Measurements from ENCODE around the gene SDF2L1.
"Not testable (repeated sequence)": the region's sequence is repeated elsewhere in the genome, so short reads cannot be mapped to it uniquely, and the experiment has no call there.

Gene SDF2L1

DNA sequence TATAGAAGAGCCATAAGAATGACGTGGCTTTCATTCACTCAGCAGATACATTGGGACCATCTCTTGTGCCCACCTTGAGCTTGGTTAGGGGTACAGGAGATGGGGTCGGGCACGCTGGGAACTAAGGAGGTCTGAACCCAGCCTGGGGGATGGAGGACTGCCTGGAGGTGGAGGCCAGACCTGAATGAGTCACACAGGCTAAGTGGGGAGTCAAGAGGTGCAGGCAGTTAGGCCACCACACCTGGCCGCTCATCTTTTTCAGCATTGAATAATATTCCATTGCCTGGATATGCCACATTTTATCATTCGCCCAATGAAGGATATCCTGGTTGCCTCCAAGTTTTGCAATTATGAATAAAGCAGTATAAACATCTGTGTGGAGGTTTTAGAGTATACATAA is 19.9 kb downstream of the SDF2L1 start:
- no peak for DNase-seq (ENCODE audit: low read depth)

DNA sequence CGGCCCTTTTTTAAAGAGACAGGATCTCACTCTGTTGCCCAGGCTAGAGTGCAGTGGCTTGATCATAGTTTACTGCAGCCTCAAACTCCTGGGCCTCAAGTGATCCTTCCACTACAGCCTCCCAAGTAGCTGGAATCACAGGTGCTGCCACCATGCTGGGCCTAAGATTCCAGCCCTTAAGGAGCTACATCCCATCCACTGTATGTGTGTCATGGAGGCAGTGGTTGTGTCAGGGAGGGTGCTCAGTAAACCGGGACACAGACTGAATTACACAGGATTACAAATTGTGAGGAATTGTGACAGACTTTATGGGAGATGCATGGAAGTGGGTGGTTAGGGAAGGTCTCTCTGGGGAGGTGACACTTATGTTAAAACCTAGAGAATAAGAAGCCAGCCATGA is 21.6 kb downstream of the SDF2L1 start:
- DNase-seq (ENCODE audit: low read depth) = no peak

DNA sequence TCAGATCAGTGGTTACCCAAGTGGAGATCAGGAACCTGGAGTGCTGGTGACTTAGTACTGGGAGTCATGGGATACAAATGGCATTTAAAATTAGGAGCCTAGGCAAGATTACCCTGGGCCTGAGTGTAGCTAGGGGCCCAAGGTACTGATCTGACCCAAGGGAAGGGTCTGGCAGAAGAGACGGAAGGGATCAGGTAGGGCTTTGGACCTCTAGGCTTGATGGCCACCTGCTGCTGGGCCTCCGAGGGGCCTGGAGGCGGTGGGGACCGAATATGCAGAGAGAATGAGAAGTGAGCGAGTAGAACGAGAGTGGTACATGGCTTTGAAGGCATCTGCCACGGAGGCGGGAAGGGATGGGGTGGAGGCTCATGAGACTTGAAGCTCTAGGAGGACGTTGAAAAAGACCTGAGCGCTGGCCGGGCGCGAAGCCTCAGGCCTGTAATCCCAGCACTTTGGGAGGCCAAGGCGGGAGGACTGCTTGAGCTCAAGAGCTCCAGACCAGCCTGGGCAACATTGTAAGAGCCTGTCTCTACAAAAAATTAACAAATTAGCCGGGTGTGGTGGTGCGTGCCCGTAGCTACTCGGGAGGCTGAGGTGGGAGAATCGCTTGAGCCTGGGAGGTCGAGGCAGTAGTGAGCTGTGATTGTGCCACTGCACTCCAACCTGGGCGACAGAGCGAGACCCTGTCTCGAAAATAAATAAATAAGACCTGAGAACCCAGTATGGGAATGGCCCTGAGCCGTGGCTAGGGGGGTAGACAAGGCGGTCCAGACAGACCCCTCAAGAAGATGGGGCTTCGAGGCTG is 23.1 kb downstream of the SDF2L1 start:
- DNase-seq (ENCODE audit: low read depth) = no peak

DNA sequence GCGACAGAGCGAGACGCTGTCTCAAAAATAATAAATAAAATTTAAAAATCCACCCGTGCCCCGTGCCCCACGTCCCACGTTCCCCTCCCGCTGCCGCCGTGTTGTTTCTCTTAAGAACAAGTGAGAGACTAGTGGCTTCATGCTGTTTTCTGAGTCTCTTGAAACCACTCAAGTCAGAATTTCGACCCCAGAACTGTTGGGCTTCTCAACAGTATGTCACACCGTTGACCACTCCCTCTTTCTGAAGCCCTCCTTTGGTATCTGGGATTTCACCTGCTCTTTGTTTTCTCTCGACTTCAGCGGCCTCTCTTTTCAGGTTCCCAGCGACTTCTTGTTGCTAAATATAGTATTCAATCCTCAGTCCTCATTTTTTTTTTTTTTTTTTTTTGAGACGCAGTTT is 24.7 kb downstream of the SDF2L1 start:
- no peak for DNase-seq (ENCODE audit: low read depth)

DNA sequence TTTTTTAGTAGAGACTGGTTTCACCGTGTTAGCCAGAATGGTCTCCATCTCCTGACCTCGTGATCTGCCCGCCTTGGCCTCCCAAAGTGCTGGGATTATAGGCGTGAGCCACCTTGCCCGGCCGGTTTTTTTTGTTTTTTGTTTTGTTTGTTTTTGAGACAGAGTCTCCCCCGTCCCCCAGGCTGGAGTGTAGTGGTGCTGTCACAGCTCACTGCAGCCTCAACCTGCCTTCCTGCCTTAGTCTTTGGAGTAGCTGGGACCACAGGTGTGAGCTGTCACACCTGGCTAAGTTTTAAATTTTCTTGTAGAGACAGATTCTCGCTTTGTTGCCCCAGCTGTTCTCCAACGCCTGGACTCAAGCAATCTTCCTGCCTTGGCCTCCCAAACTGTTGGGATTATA is 26.9 kb downstream of the SDF2L1 start:
- DNase-seq (ENCODE audit: low read depth) = no peak

DNA sequence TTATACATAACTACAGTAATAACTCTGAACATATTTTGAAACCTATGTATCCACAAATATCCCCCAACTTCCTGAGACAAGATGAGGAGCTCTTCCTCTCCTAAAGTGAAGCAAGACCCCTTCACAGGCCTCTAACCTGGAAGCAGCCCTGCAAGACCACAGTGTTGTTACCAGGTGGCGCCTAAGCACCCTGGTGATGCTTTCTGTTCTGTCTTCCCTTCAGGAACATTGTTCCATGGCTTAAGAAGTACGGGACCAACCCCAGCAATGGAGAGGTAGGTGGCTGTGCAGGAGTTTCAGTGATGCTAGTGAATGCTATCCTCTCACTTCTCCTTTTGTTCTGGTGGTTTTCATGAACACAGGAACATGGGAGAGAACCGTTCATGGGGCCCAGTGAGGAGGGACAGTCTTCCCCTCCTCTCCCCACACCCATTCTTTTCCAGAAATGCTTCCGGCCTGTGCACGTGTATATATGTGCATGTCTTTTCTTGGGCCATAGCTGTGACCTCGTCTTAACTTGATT is 30.1 kb downstream of the SDF2L1 start:
- no peak for DNase-seq (ENCODE audit: low read depth)

DNA sequence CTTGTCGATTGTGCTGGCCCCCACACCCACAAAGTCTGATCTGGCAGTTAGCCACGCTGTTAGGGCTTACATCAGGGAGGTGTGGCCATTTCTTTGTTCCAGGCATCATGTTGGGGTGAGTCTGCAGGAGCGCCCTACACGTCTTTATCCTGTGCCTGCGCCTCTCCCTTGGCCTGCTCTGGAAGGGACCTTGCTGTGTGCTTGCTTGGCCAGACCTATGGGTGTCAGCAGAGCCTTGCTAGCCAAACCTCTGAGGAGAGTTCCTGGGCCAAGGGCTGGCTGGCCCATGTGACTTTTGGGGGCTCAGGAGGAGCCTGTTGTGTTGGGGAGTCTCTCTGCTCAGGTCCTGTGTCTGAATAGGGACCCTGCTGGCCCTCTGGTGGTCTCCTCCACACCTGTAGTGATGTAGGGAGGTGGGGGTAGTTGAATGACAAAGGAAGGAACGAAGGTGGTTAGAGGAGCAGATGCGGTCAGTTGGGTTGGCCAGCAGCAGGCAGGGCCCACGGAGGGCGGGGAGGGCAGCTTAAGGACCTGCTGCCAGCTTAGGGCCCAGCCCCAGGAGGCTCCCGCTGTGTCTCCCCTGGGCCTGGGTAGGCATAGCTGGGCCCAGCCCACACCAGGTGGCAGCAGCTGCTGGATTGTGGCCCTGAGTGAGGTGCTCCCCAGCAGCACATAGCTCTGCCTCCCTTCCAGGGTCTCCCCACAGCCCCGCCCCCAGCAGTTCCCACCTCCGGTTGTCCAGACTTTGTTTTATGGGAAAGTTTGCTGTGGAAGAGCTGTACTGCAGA is 31.6 kb downstream of the SDF2L1 start:
- DNase-seq (ENCODE audit: low read depth) = no peak

DNA sequence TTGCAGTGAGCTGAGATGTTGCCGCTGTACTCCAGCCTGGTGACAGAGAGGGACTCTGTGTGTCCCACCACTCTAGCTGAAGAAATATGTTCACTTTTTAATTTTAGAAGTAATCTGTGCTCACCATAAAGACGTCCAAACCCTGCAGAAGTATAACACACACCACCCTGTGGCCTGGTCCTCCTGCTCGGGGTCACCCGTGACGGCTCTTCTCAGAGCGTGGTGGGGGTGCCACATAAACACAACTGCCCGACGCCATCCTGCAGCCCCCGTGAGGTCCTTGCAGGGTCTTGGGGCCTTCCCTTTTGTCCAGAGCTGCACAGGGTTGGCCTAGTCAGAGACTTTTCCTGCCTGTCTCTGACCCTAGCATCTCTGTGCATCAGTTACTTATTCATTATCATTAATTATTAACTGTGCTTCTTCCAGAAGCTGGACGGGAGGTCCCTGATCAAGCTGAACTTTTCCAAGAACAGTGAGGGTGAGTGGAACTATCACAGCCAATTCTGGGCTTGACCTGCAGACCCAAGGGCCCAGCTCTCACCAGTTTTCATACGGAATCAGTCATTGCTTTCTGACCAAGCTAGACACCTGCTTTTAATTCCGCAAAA is 32.6 kb downstream of the SDF2L1 start:
- no peak for DNase-seq (ENCODE audit: low read depth)

DNA sequence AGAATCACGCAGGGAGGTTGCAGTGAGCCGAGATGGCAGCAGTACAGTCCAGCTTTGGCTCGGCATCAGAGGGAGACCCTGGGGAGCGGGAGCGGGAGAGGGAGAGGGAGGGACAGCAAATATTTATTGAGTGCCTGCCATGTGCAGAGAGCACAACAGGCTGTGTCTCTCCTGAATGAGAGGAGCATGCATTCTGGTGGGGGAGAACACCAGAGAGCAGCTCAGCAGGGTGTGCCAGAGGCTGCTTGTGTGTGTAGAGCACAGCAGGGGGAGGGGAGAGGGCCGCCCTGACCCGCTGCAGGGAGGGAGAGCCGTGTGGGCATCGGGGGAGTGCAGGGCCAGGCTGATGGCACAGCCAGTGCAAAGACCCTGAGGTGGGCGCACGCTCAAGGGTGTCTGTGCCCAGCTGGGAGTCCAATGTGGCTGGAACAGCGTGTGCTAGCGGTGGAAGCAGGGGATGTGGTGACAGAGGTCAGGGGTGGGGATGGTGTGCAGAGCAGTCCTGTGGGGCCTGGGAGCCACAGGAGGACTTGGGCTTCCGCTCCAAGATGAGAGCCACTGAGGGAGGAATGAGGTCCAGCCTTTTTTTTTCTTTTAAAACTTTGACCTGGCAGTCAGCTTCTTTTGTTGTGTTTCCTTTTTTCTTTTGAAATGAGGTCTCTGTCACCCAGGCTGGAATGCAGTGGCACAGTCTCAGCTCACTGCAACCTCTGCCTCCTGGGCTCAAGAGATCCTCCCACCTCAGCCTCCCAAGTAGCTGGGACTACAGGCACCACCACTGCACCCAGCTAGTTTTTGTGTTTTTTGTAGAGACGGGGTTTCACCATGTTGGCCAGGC is 35.7 kb downstream of the SDF2L1 start:
- DNase-seq (ENCODE audit: low read depth) = no peak

DNA sequence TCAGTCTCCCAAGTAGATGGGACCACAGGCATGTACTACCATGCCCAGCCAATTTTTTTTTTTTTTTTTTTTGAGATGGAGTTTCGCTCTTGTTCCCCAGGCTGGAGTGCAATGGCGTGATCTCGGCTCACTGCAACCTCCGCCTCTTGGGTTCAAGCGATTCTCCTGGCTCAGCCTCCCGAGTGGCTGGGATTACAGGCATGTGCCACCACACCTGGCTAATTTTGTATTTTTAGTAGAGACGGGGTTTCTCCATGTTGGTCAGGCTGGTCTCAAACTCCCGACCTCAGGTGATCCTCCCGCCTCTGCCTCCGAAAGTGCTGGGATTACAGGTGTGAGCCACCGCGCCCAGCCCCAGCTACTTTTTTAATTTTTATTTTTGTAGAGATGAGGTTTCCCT is 36.7 kb downstream of the SDF2L1 start:
- DNase-seq (ENCODE audit: low read depth) = not testable (repeated sequence)

DNA sequence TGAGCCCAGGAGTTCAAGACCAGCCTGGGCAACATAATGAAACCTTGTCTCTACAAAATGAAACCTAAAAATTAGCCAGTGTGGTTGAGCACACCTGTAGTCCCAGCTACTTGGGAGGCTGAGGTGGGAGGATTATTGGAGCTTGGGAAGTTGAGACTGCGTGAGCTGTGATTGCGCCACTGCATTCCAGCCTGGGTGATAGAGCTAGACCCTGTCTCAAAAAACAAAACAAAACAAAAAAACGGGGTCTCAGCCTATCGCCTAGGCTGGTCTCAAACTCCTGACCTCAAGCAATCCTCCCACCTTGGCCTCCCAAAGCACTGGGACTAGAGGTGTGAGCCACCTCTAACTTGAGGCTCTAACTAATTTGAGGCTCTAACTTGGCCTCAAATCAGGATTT is 37.3 kb downstream of the SDF2L1 start:
- DNase-seq (ENCODE audit: low read depth) = no peak

DNA sequence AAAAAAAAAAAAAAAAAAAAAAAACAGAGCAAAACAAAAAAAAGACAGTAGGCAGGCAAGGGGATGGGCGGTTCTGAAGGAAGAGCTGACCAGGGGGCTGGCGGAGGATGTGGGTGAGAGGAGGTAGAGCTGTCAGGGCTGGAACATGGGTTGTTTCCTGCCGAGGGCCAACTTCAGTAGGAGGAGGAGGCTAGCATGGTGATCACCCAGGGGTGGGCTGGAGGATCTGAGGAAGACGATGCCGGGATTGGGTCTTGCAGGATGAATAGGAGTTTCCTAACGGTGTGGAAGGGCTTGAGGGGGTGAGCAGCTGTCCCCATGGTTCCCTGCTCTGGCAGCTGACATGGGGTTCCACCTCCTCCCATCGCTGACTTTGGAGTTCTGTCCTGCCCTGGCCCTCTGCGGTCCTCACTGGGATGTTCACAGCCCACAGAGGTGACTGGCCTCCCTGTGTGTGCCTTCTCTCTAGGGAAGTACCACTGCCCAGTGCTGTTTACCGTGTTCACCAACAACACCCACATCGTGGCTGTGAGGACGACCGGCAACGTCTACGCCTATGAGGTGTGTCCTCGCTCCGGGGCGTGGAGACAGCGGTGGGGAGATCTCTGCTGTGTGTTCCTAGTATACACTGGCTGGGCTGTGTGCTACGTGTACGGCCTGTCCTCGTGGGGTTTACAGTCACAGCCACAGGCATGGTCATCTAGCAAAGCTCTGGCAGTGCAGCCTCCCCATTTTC is 38.9 kb downstream of the SDF2L1 start:
- no peak for DNase-seq (ENCODE audit: low read depth)

DNA sequence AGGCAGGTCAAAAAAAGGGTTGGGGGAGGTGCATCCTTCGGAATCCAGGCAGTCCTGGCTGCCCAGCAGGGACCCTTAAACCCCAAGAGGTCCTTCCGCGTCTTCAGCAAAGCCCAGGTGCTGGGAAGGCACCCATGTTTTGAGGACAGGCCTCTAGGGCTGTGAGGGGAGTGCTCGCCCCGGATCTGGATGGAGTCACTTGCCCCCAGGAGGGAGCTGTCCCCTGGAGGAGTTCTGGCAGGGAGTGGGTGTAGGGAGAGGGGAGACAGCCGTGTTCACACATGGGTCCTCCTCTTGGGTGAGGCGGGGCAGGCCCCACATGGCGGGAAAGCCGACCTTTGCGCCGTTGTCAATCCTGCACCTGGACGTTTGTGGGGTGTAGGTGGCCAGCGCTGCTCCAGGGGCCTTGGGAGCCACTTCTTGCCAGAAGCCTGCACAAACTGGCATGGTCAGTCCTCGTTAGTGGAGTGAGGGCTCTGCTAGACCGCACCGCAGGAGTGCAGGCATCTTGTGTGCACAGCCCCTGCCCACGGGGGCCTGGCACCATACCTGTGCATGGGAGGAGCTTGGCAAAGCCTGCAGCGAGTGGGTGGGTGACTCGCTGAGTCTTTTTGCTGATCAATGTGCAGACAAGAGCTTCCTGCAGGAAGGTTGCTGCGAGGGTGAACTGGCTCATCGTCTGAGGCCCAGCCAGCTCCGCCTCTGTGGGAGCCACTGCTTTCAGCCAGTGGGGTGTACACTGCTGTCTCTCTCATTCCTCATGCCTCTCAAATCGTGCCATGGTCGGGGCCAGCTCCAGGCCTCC is 39.7 kb downstream of the SDF2L1 start:
- no peak for DNase-seq (ENCODE audit: low read depth)

DNA sequence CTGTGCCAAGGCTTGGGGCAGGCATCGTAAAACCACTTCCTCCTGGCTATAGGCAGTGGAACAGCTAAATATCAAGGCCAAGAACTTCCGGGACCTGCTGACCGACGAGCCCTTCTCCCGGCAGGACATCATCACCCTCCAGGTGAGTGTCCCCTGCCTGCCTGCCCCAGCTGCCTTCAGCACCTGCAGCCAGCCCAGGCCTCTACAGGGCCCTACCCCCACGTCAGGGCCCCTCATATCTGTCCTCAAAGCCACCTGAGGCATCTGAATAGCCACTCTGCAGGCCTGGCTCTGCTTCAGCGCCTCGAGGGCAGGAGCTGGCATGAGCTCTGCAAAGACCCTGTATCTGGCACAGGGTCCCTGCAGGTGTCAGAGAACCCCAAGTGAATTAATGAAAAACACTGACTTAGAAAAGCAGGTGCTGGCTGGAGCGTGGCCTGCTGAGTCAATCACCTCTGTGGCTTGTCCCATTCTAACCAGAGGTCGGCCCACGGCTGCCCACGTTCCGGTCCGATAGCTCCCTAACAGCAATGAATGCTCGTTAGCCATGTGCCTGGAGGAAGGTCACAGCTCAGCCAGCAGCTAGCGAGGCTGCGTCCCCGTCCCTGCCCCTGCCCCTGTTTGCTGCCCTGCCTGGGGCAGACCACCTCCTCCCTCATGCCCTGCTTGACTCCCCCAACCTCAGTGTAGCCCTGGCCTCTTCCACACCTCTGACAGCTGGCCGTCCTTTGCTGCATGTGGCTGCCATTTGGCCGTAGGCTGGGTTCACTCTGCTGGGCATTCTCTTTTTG is 40.5 kb downstream of the SDF2L1 start:
- no peak for DNase-seq (ENCODE audit: low read depth)

DNA sequence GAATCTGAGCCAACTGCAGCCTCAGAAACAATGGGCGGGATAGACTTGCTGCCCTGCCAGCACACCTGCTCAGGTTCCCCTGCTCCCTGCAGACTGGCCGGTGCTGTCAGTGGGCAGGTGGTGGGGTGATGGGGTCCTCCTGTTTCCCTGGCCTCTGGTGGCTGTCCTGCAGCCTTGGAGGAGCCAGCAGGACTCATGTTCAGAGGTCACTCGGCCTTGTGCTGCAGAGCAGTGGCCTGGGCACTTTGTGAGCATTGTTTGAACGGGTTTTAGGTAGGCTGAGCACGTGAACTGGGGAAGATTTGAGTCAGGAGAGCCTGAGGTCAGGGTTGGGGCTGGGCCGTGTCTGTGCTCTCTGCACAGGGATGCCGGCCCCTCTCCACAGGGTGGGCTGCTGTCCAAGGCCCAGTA is 41.3 kb downstream of the SDF2L1 start:
- DNase-seq (ENCODE audit: low read depth) = no peak

DNA sequence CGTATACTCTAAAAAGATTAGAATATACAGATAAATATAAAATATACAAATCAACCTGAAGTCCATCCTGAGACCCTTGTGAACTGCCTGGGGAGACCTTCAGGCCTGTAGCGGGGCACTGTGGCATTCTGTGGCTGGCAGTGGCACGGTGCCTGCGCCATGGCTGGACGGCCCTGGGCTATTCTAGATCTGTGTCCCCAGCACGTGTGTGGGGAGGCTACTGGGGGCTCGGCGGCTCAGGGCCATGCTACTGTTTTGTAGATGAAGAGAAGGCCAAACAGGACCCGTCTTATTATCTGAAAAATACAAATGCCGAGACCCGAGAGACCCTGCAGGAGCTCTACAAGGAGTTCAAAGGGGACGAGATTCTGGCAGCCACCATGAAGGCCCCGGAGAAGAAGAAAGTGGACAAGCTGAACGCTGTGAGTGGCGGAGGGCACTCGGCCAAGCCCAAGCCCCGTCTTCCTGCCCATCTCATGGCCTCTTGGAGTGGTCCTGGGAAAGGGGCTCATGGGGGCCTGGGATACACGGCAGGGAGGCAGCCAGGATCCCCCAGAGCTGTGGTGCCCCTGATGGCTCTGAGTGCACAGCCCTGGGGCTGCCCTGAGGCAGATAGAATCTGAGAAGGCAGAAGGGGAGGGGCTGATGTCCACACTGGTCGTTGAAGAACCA is 42.5 kb downstream of the SDF2L1 start:
- DNase-seq (ENCODE audit: low read depth) = no peak

DNA sequence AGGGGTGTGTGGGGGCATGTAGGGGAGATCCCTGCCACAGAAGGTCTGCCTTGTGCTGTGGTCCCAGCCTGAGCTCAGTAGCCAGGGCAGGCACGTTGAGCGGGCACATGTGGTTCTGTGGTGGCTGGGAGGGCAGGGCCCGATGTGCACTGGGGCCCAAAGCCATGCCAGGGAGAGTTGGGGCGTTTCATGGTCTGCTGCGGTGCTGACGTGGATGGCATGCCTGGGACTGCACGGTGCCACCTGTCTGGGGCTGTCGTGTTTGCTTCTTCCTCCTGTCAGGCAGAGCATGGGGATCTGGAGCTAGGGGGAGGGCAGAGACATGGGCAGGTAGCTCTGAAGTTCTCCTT is 43.0 kb downstream of the SDF2L1 start:
- no peak for DNase-seq (ENCODE audit: low read depth)

DNA sequence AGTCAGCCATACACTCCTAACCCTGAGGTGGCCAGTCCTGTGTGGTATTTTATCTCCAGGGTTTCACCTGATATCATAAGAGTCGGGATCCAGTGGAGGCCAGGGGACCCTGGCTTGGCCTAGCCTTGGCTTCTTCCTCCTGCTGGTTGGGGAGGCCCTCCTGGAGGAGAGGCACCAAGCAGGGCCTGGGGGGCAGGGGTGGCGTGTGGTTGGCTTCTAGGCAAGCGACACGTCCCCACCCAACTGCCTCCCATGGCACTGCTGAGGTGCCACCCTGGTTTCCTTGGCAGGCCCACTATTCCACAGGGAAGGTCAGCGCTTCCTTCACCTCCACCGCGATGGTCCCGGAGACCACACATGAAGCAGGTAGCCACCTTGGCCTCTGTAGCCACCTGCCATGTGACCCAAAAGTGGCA is 44.1 kb downstream of the SDF2L1 start:
- DNase-seq (ENCODE audit: low read depth) = no peak
